Loucy (cell line): Measurements from ENCODE around the gene HSD3B7.

ENCODE experiments used
- H2AFZ ChIP-seq: fragments of 200-600 bp; sonication (generic); 2 replicates; pipeline ENCODE4 v1.6.0; 2016; ENCODE audit warnings: antibody characterized with exemption, mild to moderate bottlenecking, low read length, moderate library complexity
- H3F3A ChIP-seq: fragments of 200-600 bp; 2 replicates; pipeline ENCODE4 v1.6.0; 2016; ENCODE audit warnings: antibody characterized with exemption, low read depth, mild to moderate bottlenecking
- H3K27me3 ChIP-seq: fragments of 200-600 bp; sonication (generic); 2 replicates; pipeline ENCODE4 v1.6.1; 2014; ENCODE audit warnings: low read length, mild to moderate bottlenecking; ENCODE audit not compliant: insufficient read depth, poor library complexity, severe bottlenecking
- H3K36me3 ChIP-seq: fragments of 200-600 bp; sonication (generic); 2 replicates; pipeline ENCODE4 v1.6.1; 2016; ENCODE audit warnings: low read length; ENCODE audit not compliant: insufficient read depth
- H3K4me1 ChIP-seq: fragments of 200-600 bp; sonication (generic); 2 replicates; pipeline ENCODE4 v1.5.1; 2014; ENCODE audit warnings: low read length, mild to moderate bottlenecking; ENCODE audit not compliant: insufficient read depth, poor library complexity, severe bottlenecking
- H3K4me2 ChIP-seq: fragments of 200-600 bp; sonication (generic); 2 replicates; pipeline ENCODE4 v1.6.0; 2014; ENCODE audit warnings: antibody characterized with exemption, low read length, low read depth, mild to moderate bottlenecking; ENCODE audit not compliant: poor library complexity, severe bottlenecking
- H3K4me3 ChIP-seq: fragments of 200-600 bp; sonication (generic); 2 replicates; pipeline ENCODE4 v1.5.1; 2014; ENCODE audit warnings: low read length, mild to moderate bottlenecking, mixed read lengths; ENCODE audit not compliant: poor library complexity, severe bottlenecking
- H3K79me2 ChIP-seq: fragments of 200-600 bp; sonication (generic); 2 replicates; pipeline ENCODE4 v1.6.1; 2014; ENCODE audit warnings: low read length; ENCODE audit not compliant: insufficient read depth
- H3K9ac ChIP-seq: fragments of 200-600 bp; sonication (generic); 2 replicates; pipeline ENCODE4 v1.6.0; 2014; ENCODE audit warnings: mild to moderate bottlenecking, low read depth, low read length, moderate library complexity; ENCODE audit not compliant: poor library complexity, severe bottlenecking
- H3K9me2 ChIP-seq: fragments of 200-600 bp; sonication (generic); replicated peaks from 2 replicates; pipeline ENCODE4 v1.6.1; 2016; ENCODE audit warnings: low read depth, low read length, mixed read lengths
- H3K9me3 ChIP-seq: fragments of 200-600 bp; sonication (generic); 2 replicates; pipeline ENCODE4 v1.6.1; 2014; ENCODE audit warnings: mild to moderate bottlenecking, antibody characterized with exemption, low read length, low read depth; ENCODE audit not compliant: insufficient read depth
- H4K20me1 ChIP-seq: fragments of 200-600 bp; sonication (generic); 2 replicates; pipeline ENCODE4 v1.6.0; 2014; ENCODE audit warnings: antibody characterized with exemption, low read length, mild to moderate bottlenecking; ENCODE audit not compliant: insufficient read depth, poor library complexity, severe bottlenecking
- EZH2phosphoT487 ChIP-seq: fragments of 200-600 bp; IDR thresholded peaks from 2 replicates; pipeline ENCODE4 v1.6.1; 2018; ENCODE audit warnings: antibody characterized with exemption, mild to moderate bottlenecking, moderate library complexity, borderline replicate concordance
- TF ChIP-seq, protein P1 (sequence below): fragments of 200-600 bp; sonication (generic); conservative IDR thresholded peaks from 2 replicates; pipeline ENCODE4 v1.5.1; 2014; ENCODE audit warnings: mild to moderate bottlenecking, antibody characterized with exemption, low read length

The HSD3B7 gene

DNA sequence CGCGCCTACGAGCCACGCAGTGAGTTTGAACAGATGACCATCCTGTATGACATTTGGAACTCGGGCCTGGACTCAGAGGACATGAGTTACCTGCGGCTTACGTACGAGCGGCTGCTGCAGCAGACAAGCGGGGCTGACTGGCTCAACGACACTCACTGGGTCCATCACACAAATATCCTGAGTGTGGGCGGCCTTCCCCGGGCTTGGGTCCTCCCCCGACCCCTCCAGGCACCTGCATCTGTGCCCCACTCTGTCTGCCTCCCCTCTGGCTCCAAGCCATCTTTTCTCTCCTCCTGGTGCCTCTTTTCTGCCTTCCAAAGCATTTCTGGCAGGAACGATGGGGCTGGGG, 5.0 kb upstream of the HSD3B7 start:
- no peak overlapping the region for H3K4me2 ChIP-seq
- no peak for TF ChIP-seq EZH2phosphoT487
- TF ChIP-seq, protein P1, sequence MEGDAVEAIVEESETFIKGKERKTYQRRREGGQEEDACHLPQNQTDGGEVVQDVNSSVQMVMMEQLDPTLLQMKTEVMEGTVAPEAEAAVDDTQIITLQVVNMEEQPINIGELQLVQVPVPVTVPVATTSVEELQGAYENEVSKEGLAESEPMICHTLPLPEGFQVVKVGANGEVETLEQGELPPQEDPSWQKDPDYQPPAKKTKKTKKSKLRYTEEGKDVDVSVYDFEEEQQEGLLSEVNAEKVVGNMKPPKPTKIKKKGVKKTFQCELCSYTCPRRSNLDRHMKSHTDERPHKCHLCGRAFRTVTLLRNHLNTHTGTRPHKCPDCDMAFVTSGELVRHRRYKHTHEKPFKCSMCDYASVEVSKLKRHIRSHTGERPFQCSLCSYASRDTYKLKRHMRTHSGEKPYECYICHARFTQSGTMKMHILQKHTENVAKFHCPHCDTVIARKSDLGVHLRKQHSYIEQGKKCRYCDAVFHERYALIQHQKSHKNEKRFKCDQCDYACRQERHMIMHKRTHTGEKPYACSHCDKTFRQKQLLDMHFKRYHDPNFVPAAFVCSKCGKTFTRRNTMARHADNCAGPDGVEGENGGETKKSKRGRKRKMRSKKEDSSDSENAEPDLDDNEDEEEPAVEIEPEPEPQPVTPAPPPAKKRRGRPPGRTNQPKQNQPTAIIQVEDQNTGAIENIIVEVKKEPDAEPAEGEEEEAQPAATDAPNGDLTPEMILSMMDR, result no peak
- H3K4me3 ChIP-seq, result no peak overlapping the region
- H4K20me1 ChIP-seq, result no peaks in the 10 kb centered on the region
- no peaks in the 10 kb centered on the region for H3K27me3 ChIP-seq
- no peaks in the 10 kb centered on the region for H3K4me1 ChIP-seq
- H3K36me3 ChIP-seq, result peaks cover 57% of the 10 kb centered on the region; the same call in 1 of the 2 replicates
- no peaks in the 10 kb centered on the region for H3K9me2 ChIP-seq
- H2AFZ ChIP-seq, result no peak overlapping the region
- no peaks in the 10 kb centered on the region for H3F3A ChIP-seq
- H3K9me3 ChIP-seq, result no peaks in the 10 kb centered on the region
- H3K9ac ChIP-seq, result no peak overlapping the region
- no peaks in the 10 kb centered on the region for H3K79me2 ChIP-seq

DNA sequence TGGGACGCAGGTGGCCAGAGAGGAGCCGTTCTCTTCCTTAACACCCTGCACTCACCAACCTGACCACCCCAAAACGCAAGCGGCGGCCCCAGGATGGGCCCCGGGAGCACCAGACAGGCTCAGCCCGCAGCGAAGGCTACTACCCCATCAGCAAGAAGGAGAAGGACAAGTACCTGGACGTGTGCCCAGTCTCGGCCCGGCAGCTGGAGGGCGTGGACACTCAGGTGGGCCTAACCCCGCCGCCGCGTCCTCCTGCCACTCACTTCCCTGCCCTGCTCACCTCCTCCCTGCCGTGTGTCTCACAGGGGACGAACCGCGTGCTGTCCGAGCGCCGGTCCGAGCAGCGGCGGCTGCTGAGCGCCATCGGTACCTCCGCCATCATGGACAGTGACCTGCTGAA, 4.6 kb upstream of the HSD3B7 start:
- H3K4me2 ChIP-seq, result no peak overlapping the region
- H3K4me3 ChIP-seq, result no peak overlapping the region
- H4K20me1 ChIP-seq, result no peaks in the 10 kb centered on the region
- H3K9ac ChIP-seq, result no peak overlapping the region
- H3K9me2 ChIP-seq, result no peaks in the 10 kb centered on the region
- TF ChIP-seq, protein P1, result no peak
- TF ChIP-seq EZH2phosphoT487, result no peak
- no peaks in the 10 kb centered on the region for H3K79me2 ChIP-seq
- no peaks in the 10 kb centered on the region for H3K4me1 ChIP-seq
- no peaks in the 10 kb centered on the region for H3K27me3 ChIP-seq
- H3K9me3 ChIP-seq, result no peaks in the 10 kb centered on the region
- no peak overlapping the region for H2AFZ ChIP-seq
- H3F3A ChIP-seq, result no peaks in the 10 kb centered on the region
- H3K36me3 ChIP-seq, result peaks cover 55% of the 10 kb centered on the region; the same call in 1 of the 2 replicates

DNA sequence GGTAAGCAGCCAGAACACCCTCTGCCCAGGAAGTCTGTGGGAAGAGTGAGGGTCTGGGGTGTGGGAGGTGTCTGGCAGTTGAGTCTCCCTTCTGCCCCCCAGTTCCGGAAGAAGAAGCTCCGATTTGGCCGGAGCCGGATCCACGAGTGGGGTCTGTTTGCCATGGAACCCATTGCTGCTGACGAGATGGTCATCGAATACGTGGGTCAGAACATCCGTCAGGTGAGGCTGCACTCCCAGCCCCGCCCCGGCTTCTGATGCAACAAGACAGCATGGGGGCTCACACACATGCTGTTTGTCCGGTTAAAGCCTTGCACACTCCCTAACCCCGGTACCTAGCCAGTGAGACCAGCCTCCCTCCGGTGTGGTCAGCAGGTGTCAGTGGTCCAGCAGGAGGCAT, 4.0 kb upstream of the HSD3B7 start:
- H3K36me3 ChIP-seq, result peaks cover 49% of the 10 kb centered on the region; the same call in 1 of the 2 replicates
- TF ChIP-seq, protein P1, result no peak
- TF ChIP-seq EZH2phosphoT487, result no peak
- no peaks in the 10 kb centered on the region for H3K4me1 ChIP-seq
- H3K79me2 ChIP-seq, result no peaks in the 10 kb centered on the region
- no peaks in the 10 kb centered on the region for H3K9me3 ChIP-seq
- no peaks in the 10 kb centered on the region for H4K20me1 ChIP-seq
- H3K27me3 ChIP-seq, result no peaks in the 10 kb centered on the region
- no peaks in the 10 kb centered on the region for H3K9me2 ChIP-seq
- no peak overlapping the region for H3K9ac ChIP-seq
- no peak overlapping the region for H3K4me3 ChIP-seq
- no peaks in the 10 kb centered on the region for H3F3A ChIP-seq
- H3K4me2 ChIP-seq, result no peak overlapping the region
- no peak overlapping the region for H2AFZ ChIP-seq
